WERI-Rb-1 (cell line): ENCODE data around the gene PCBP2.
A peak's percentile ranks its signal among the peaks of the same experiment; 100 is the strongest.

Experiments
- DNase-seq: peaks from one replicate; pipeline ENCODE4 v3.0.0-alpha.2; 2020
- H3K27ac ChIP-seq: fragments of 250-450 bp; sonication (Bioruptor Pico); 2 replicates; pipeline ENCODE4 v1.5.1; 2020; ENCODE audit warnings: mild to moderate bottlenecking, moderate library complexity
- H3K27me3 ChIP-seq: fragments of 250-450 bp; sonication (Bioruptor Pico); 2 replicates; pipeline ENCODE4 v1.5.1; 2021; ENCODE audit warnings: mild to moderate bottlenecking, low read depth, moderate library complexity; ENCODE audit not compliant: insufficient read depth, severe bottlenecking
- H3K36me3 ChIP-seq: fragments of 250-450 bp; sonication (Bioruptor Pico); 2 replicates; pipeline ENCODE4 v1.5.1; 2020; ENCODE audit warnings: mild to moderate bottlenecking, moderate library complexity
- H3K4me3 ChIP-seq: 2 replicates; pipeline ENCODE4 v1.5.1; 2011; ENCODE audit warnings: low read depth, mild to moderate bottlenecking, control low read depth, low read length
- H3K9me3 ChIP-seq: fragments of 250-450 bp; sonication (Bioruptor Pico); 2 replicates; pipeline ENCODE4 v1.5.1; 2021; ENCODE audit warnings: mild to moderate bottlenecking, moderate library complexity; ENCODE audit not compliant: severe bottlenecking
- TF ChIP-seq, protein P1 (sequence below): IDR thresholded peaks from 2 replicates; pipeline ENCODE4 v1.5.1; 2011; ENCODE audit warnings: low read depth, mild to moderate bottlenecking, control low read depth, inconsistent platforms, low read length

The PCBP2 gene

GRCh38 chr12:53485955-53486735 lies 34.2 kb downstream of the PCBP2 start:
- Histone ChIP-seq H3K9me3 (no peaks in the 10 kb centered on the region), H3K4me3 (no peak overlapping the region), H3K27me3 (no peaks in the 10 kb centered on the region), H3K27ac (no peak overlapping the region), H3K36me3 (peaks cover 63% of the 10 kb centered on the region)
- no peak for DNase-seq
- TF ChIP-seq, protein P1, sequence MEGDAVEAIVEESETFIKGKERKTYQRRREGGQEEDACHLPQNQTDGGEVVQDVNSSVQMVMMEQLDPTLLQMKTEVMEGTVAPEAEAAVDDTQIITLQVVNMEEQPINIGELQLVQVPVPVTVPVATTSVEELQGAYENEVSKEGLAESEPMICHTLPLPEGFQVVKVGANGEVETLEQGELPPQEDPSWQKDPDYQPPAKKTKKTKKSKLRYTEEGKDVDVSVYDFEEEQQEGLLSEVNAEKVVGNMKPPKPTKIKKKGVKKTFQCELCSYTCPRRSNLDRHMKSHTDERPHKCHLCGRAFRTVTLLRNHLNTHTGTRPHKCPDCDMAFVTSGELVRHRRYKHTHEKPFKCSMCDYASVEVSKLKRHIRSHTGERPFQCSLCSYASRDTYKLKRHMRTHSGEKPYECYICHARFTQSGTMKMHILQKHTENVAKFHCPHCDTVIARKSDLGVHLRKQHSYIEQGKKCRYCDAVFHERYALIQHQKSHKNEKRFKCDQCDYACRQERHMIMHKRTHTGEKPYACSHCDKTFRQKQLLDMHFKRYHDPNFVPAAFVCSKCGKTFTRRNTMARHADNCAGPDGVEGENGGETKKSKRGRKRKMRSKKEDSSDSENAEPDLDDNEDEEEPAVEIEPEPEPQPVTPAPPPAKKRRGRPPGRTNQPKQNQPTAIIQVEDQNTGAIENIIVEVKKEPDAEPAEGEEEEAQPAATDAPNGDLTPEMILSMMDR = no peak

DNA sequence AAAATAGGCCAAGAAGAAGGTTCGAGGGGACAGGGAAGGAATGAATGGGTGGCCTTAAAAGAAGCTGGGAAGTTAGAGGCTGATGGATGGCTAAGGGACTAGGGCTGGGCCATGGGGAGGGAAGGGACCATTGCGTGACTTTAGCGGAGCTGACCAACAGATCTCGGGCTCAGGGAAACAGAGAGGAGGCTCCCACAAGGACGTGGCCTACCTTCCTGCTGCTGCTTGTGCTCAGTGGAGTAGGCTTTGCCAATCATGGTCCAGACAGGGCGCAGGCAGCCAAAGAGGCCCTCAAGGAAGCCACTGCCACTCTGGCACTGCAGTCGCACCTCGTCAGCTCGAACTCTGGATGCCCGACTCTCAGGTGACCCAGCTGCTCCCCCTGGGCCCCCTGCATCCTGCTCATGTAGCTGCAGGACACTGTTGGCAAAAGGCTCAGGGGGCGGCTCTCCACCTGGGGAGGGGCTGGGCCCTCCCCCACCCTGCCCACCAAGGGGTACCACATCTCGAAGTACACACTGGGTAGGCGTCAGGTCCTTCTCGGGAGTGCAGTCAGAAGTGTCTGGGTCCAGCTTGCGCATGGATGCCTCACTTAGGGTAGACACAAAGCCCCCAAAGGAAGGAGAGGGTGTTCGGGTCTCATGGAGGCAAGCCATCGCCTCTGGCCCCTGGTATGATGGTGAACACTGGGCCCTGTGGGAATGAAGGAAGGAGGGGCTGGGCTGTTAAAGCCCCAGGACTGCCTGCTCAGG lies 35.0 kb downstream of the PCBP2 start:
- no peaks in the 10 kb centered on the region for H3K9me3 ChIP-seq
- no peaks in the 10 kb centered on the region for H3K27me3 ChIP-seq
- H3K36me3 ChIP-seq = peaks cover 55% of the 10 kb centered on the region
- TF ChIP-seq, protein P1 = no peak
- no peak for DNase-seq
- no peak overlapping the region for H3K4me3 ChIP-seq
- H3K27ac ChIP-seq = no peak overlapping the region

GRCh38 chr12:53489242-53489864 lies 37.5 kb downstream of the PCBP2 start:
- TF ChIP-seq, protein P1 = no peak
- H3K9me3 ChIP-seq = no peaks in the 10 kb centered on the region
- H3K36me3 ChIP-seq = peaks cover 31% of the 10 kb centered on the region
- no peak for DNase-seq
- H3K27me3 ChIP-seq = no peaks in the 10 kb centered on the region
- no peak overlapping the region for H3K4me3 ChIP-seq
- H3K27ac ChIP-seq = no peak overlapping the region

GRCh38 chr12:53492188-53492587 lies 40.3 kb downstream of the PCBP2 start:
- Histone ChIP-seq H3K27me3 (no peaks in the 10 kb centered on the region), H3K9me3 (no peaks in the 10 kb centered on the region), H3K4me3 (peak overlapping the region; percentile 56), H3K36me3 (peaks cover 7% of the 10 kb centered on the region), H3K27ac (peak overlapping the region; percentile 91)
- TF ChIP-seq, protein P1 = no peak
- DNase-seq = peak; percentile 67

DNA sequence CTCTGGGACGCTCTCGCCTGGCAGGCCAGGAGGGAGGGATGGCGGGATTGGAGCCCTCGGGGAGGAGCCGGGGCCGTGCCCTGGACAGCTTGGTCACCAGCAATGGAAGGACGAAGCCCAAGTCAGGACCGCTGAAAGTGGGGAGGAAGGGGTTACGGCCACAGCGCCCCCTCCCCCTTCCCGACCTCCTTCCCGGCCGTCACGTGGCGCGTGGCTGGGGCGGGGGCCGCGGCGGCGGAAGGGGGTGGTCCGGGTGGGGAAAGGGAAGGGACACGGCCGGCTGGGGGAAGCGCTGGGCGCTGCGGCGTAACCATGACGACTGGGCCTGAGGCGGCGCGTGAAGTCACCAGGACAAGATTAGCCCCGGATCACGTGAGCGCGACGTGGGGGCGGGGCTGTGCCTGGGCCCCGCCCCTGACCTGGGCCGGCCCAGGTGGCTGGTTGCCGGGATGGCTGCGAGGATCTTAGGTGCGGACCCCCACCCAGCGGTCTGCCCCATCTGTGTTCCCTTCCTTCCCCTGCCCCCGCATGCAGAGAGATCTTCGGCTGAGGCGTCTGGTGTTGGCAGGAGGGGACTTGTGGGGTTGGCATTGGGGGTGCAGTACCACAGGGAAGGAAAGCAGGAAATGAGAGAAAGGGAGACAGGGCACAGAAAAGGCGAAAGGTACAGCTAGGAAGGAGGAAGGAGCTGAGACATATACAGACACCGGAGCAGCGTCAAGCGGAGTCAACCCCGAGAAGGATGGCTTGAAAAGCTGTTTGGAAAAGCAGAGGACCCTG lies 41.1 kb downstream of the PCBP2 start:
- TF ChIP-seq, protein P1 = no peak
- Histone ChIP-seq H3K27me3 (no peaks in the 10 kb centered on the region), H3K36me3 (peaks cover 2% of the 10 kb centered on the region), H3K4me3 (peak overlapping the region; percentile 56), H3K27ac (peak overlapping the region; percentile 91), H3K9me3 (no peaks in the 10 kb centered on the region)
- peak; percentile 97 for DNase-seq
